ENCODE measurements around the gene ASF1B. TPM values are rescaled to one million over a fixed set of nuclear protein-coding genes. Genes with fewer than 3 reads are reported as not detected.

ASF1B gene
- polyA plus RNA-seq, 3 donors: 15.7 to 19.0 (median 16.3) TPM

DNA sequence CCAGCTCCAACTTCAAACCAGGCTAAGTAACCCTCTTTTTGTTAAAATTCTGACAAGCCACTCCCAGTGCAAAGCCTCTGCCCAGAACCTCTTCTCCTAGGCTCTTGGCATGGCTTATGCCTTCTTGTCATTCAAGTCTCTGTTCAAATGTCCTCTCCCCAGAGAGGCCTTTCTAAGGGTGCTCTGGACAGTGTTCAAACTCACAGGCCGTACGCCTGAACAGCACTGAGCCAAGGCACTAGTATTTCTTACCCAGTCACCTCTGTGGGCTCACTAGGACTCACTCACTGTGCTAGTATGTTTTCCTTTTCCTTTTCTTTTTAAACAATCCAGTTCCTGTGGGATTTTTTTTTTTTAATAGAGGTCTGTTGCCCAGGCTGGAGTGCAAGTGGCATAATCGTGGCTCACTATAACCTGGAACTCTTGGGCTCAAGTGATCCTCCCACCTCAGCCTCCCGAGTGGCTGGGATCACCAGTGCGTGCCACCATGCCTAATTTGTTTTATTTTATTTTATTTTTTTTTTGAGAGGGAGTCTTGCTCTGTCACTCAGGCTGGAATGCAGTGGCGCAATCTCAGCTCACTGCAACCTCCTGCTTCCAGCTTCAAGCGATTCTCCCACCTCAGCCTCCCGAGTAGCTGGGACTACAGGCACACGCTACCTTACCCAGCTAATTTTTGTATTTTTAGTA, 2.3 kb upstream of the ASF1B start:
- DNase-seq (ENCODE audit: low read depth in 3 of 3, low spot score in 2 of 3): no peak

DNA sequence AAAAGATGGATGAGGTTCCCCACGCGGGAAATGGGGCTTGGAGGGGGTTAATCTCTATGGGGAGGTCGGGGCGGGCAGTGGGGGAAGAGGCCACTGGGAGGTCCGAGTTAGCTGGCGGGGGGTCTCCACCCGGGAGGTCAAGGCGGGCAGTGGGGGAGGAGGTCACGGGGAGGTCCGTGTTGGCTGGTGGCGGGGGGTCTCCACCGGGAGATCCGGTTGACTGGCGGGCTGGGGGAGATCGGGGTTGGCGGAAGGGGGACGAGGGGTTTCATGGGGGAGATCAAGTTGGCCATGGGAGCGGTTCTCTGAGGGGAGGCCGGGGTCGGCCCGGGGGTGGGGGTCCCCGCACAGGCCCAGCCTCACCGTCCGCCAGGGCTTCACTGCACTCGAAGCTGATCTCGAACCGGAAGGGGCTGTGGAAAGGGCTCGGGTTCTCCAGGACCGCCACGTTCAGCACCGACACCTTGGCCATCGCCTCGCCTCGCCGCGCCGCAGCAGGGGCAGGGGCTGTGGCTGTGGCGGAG, 342 bp downstream of the ASF1B start:
- no peak for DNase-seq (ENCODE audit: low read depth in 3 of 3, low spot score in 2 of 3)

DNA sequence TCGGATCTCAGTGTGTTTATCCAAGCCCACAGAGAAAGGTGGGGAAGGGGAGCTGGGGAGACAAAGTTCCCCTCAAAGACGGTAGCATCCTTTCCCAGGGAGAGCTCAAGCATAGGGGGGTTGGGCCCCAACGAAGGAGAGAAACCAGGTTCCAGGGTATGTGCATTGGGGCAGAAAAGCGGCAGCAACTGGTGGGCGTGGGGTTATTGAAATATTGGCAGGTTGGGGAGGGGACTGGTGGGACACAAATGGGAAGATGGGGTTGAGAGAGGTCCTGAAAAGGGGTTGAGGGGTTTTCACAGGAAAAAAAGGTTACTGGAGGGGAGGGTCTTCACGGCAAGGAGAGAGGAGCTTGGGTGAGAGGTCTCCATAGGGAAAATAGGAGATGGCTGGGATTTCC, 1.0 kb downstream of the ASF1B start:
- no peak for DNase-seq (ENCODE audit: low read depth in 3 of 3, low spot score in 2 of 3)

DNA sequence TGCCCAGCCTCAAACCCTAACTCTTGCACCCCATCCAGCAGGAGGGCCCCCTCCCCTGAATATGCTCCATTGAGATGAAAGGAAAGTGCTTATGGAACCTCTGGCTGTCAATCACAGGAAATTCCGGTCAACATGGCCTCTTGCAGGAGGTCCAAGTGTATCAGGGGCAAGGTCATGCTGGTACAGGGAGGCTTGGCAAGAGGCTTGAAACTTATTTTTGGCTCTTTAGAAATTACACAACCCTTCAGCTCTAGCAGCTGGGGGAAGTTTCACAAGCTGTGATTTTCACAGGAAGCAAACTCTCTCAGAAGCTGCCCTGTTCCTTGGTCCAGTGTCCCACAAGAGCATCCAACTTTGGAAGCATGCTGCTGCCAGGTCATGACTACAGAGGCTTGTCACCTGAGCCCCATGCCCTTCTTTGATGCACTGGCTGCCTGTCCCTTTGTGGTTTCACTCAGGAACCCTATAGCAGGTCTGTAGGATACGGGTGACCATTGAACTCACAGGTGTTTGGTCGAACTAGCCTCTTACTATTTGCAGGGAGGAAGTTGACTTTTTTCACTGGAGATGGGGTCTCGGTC, 8.4 kb downstream of the ASF1B start:
- no peak for DNase-seq (ENCODE audit: low read depth in 3 of 3, low spot score in 2 of 3)

DNA sequence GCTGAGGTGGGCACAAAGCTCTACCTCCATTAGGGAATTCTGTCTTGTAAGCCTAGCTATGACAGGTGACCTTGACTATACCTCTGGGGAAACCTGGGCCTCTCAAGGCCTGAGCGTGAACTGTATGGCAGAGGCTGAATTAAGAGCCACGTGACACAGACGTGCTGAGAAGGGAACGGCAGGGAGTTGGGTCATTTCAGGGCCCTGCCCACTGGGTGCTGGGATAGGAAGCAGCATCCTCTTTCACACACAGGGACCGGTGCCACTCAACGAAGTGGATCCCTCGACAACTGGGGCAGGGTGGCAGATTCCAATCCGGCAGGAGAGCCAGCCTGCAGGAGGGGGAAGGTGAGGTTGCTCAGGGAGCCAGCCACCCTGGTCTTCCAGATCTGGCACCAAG, 9.2 kb downstream of the ASF1B start:
- no peak for DNase-seq (ENCODE audit: low read depth in 3 of 3, low spot score in 2 of 3)

DNA sequence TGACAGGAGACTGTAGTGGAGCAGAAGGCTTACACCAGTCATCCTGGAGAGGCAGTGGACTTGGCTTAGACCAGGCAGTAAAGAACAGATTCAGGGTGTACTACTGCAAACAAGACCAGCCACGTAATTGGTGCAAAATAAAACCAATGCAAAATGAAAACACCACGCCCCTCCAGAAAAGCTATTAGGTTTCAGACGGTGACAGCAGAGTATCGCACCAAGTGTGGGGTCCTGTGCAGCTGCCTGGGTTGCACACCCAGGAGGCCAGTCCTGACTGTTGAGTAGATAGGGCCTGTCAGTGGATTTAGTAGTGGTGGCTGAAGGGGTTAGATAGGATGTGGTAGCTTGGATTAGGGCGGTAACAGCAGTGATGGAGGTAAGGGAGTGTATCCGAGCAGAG, 13.5 kb downstream of the ASF1B start:
- no peak for DNase-seq (ENCODE audit: low read depth in 3 of 3, low spot score in 2 of 3)

DNA sequence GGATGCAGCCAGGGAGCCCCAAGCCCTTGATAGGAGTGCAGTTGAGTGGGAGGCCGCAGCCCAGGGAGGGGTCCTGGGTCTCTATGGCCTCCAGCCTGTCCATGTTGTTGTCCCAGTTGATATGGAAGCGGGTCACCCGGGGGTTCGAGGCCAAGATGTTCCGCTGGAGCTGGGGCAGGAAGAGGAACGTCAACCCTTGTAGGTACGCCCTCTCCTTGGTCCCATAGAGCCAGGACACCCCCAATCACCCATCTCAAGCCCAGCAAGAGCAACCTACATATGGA, 15.9 kb downstream of the ASF1B start:
- DNase-seq (ENCODE audit: low read depth in 3 of 3, low spot score in 2 of 3): no peak

DNA sequence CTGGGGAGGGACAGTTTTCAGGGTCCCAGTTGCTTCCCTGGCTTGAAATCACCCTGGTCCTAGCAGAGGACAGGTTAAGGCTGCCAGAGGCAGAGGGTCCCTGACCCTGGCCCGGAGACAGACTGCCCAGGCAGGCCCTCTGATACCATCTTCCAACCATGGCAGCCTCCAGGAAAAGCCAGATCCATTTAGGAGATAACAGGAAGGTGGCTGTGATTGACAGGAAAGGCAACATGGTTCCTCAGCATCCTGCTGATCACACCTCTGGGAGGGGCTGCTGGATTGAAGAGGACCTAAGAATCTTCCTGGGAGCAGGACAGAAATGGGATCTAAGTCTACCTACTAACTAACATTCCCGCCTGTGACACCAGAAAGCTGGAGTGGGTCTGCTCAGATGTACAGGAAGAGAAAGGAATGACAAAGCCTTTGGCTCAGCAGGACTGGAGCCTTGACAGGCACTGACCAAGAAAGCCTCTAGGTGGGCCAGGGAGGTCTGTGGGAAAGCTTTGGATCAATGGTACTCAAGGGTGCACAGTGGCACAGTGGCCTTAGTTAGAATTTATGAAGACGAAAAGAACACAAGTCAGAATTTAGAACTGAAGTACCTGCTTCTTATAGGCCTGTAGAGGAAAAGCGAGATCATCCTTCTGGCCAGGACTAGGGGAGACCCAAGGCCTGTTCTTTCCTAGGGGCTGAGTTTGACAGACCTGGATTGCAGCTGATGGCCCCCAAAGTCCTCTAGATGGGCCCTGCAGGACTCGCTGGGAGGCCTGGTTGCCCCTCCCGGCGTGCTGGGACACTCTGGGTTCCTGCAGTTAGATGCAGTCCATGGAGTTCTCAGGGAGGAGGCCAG, 16.5 kb downstream of the ASF1B start:
- DNase-seq (ENCODE audit: low read depth in 3 of 3, low spot score in 2 of 3): no peak

DNA sequence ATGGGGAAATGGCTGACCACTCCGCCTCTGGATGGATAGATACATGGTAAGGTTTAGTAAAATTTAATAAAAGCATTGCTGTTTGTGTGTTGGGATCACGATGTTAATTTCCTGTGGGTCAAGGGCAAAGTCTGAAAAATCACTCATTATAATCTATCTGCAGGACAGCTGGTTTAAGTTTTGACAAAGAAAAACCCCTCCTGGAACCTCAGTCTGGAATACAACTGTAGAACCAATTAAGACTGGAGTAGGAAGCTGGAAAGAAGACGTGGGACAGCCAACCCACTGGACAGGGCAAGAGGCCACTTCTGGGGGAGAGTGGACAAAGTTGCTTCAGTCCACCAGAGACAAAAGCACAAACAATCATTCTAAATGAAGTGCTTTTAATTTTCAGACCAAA, 17.2 kb downstream of the ASF1B start:
- no peak for DNase-seq (ENCODE audit: low read depth in 3 of 3, low spot score in 2 of 3)

DNA sequence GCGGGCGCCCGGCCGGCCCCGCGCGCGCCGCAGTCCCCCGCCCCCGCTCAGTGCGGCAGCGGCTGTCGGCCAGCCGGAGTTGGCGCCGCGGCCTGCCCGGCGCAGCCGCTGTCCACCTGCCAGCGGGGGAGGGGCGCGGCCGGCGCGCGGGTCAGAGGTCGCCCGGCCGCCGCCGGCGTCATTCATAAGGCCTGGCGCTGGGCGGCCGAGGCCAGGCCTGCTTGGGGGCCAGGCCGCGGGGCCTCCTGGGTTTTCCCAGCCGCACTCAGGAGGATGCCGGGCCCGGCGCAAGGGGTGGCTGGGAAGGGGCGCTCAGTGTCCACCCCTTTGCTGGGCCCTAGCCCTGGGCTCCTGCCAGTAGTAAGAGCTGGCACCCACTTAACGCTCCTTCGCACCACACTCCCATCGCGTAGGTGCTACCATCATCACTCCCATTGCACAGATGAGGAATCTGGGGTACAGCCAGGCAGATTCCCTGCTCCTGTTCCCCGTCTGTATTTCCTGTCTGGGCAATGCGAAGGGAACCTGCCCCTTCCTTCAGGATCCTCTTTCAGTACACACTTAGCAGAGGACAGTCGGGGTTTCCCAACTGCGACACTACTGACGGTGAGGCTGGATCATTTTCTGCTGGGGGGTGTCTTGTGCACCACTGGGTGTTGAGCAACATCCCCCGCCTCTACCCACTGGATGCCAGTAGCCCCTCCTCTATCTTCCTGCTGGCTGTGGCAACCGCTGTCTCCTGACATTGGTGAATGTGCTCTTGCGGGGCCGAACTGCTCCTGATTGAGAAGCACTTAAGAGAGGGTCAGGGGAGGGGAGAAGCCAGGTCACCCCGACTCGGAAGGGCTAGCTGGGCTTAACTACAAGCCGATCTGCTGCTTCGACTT, 18.0 kb downstream of the ASF1B start:
- DNase-seq (ENCODE audit: low read depth in 3 of 3, low spot score in 2 of 3): no peak

DNA sequence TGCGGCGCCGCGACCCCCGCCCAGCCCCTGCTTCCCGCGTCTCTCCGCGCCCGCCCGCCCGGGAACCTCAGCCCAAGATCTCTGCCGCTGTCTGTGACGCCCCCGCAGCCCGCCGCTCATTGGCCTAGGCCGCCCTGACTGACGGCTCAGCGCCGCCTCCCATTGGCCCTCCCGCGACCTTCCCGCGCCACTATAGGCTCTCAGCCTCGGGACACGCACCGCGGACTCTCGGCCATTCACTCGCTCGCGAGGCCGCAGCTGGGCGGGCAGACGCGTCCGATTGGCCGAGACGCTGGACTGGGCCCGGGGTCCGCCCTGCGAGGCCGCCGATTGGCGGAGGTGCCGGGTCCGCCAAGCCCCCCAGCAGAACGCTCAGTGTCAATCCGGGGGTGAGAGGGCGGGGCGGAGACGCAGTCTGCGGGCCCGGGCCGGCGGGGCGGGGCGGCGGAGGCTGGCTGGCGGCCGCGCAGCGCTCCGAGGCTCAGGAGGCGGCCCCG, 18.7 kb downstream of the ASF1B start, which contains the start of gene PRKACA:
TSS of gene PRKACA (minus strand) at position 95 of the 497 bp plus-strand sequence. CDS start 215 bp downstream, outside the sequence.
- DNase-seq (ENCODE audit: low read depth in 3 of 3, low spot score in 2 of 3): peak; percentile 88 to 96 (median 92)

DNA sequence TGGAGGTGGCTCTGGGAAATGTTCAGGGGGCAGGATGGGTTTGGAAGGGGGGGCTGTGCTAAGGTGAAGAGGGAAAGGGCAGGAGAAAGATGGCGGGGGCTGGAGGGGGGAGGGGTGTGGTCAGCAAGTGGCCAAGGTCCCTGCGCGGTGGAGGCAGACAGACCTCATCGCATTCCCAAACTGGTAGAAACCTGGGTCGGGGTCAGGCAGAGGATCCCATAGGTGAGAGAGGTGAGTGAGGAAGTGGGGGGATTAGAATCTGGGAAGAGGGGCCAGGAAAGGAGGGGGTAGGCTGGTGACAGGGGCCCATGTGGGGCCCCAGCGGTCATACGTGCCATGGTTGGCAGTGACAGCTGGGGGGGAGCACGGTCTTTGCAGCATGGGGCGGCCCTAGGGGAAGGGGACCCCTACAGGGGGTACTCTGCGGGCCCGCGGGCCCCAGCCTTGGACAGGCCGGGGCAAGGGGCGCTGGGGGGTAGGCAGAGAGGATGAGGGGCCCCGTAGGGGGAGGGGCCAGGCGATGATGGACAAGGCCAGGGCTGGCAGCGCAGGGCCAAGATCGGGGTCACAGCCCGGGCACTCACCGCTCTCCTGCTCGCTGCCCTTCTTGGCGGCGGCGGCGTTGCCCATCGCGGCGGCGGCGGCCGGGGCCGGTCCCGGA, 19.3 kb downstream of the ASF1B start:
- no peak for DNase-seq (ENCODE audit: low read depth in 3 of 3, low spot score in 2 of 3)

DNA sequence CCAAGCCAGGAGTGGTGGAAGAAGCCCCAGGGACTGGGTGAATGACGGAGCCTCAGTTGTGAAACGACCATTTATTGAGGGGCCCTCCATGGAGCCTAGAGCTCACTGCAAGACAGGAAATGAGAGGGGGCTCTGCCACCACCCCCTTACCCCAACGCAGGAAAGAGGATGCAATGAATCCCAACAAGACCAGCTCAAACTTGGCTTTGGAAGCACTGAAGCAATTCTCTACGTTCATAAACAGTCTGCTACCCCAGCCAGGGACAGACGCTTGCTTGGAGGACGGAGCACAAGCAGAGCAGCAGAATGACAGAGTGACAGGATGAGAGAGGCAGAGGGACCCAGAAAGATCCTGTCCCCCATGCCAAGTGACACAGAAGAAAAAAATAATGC, 19.9 kb downstream of the ASF1B start:
- DNase-seq (ENCODE audit: low read depth in 3 of 3, low spot score in 2 of 3): no peak

DNA sequence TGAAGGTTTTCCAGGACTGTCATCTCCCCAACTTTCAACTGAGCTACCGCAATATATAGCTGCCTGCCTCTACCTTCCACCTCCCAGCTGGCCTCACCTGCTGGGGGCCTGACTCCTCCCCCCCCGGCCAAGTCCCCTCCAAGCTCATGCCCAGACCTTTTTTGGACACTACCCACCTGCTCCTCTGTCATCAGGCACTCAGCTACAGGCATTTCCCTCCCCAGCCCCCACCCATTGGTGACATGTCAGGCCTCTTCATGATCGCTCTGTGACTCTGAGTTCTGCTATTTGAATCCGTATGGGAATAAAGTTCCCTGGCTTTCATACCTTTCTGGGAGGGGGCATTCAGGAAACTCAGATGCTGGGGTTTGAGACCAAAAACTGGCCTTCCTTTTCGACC, 20.6 kb downstream of the ASF1B start:
- DNase-seq (ENCODE audit: low read depth in 3 of 3, low spot score in 2 of 3): no peak

DNA sequence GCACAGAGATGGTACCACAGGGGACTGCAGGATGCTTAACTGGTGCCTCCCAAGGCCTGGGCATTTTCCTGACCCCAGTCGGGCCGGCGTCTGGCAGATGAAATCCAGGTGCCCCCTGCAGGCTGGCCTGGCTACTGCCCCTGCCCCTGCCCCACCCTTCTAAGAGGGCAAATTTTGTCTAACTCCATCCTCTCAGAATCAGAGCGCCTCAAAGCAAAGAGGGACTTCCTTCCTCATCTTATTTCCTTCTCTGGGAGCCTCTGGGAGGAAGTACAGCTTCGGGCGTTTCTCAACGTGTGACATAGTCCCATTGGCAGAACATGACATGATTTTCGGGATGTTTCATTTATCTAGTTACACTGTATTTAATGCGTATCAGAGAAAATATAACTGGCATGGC, 21.5 kb downstream of the ASF1B start:
- DNase-seq (ENCODE audit: low read depth in 3 of 3, low spot score in 2 of 3): no peak

DNA sequence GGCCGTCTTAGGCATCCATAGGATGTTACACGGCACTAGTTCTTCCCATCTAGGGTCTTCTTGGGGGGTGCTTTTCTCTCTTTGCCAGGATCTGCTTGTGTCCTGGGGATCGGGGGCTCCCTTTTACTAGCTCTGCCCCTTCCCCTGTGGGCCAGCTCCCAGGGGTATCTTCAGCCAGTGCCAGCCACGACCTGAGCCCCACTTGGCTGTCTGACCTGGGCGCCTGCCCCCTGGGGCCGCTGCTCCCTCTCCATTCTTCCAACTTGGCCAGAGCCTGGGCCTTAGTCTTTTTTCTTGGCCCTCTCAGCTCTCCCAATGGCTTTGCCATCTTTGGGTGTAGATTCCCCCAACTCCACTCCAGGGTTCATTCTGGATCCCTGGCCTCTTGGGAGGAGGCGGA, 21.9 kb downstream of the ASF1B start:
- no peak for DNase-seq (ENCODE audit: low read depth in 3 of 3, low spot score in 2 of 3)

DNA sequence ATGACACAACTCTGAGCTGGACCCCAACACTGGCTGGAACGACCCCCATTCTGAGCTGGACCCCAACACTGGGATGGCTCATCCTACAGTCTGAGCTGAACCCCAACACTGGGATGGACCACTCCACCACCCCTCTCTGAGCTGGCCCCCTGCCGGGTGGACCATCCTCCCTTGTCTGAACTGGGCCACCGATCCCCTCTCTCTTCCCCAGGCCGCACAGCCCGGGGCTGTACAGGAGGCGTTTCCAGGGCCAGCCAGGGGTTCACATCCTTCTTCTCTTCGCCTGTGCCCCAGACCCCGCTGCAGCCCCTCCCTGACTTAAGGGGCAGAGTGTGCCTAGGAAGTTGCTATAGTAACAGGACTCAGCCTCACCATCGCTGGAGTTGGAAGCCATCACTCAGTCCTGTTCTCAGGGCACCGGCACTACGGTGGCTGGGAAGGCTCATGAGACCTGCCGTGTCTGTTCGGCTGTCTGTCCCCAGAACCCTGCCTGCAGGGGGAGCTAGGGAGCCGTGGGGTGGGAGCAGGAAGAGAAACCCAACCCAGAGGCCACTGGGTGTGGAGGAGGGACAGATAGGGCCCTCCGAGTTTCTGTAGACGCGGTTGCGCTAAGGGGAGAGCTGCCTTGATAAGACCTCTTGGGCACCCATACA, 22.5 kb downstream of the ASF1B start:
- no peak for DNase-seq (ENCODE audit: low read depth in 3 of 3, low spot score in 2 of 3)

DNA sequence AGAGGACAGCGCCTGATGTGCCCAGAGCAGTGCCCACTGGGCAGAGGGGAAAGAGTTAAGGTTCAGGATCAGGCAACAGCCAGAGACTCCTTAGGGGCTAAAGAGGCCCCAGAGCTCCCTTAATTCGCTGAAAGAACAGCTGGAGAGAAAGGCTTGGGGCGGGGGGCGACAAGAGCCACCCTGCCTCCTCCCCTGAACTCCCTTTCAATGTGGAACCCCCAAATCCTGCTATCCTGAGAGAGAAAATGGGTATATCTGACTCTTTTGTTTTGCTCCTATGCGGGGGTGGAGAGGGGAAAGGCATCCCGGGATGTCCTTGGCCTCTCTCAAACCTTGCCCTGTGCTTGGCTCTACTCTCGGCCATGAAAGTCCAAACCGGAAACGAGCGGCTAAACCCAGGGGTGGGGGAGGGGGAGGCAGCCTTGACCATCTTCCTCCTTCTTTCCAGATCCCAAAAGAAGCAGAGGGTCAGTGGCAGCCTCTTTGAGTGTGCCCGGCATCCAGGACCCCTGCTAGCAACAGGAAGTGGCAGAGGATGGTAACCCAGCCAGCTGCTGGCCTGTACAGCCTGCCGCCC, 23.5 kb downstream of the ASF1B start:
- DNase-seq (ENCODE audit: low read depth in 3 of 3, low spot score in 2 of 3): no peak

Measured in right renal cortex interstitium (tissue), 3 donors.